ENCODE data around the gene DEDD. TPM values are rescaled to one million over a fixed set of nuclear protein-coding genes. Genes with fewer than 3 reads are reported as not detected.

The DEDD gene
- total RNA-seq, 4 donors from 2014 or later: 23.0 to 48.7 (median 31.4) TPM

GRCh38 chr1:161085165-161085564 lies 47.3 kb downstream of the DEDD start:
- TF ChIP-seq, protein P1, sequence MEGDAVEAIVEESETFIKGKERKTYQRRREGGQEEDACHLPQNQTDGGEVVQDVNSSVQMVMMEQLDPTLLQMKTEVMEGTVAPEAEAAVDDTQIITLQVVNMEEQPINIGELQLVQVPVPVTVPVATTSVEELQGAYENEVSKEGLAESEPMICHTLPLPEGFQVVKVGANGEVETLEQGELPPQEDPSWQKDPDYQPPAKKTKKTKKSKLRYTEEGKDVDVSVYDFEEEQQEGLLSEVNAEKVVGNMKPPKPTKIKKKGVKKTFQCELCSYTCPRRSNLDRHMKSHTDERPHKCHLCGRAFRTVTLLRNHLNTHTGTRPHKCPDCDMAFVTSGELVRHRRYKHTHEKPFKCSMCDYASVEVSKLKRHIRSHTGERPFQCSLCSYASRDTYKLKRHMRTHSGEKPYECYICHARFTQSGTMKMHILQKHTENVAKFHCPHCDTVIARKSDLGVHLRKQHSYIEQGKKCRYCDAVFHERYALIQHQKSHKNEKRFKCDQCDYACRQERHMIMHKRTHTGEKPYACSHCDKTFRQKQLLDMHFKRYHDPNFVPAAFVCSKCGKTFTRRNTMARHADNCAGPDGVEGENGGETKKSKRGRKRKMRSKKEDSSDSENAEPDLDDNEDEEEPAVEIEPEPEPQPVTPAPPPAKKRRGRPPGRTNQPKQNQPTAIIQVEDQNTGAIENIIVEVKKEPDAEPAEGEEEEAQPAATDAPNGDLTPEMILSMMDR (IDR thresholded peaks at IDR 0.05): no peak
- no peak for DNase-seq
- H3K27ac ChIP-seq: no peak overlapping the region

DNA sequence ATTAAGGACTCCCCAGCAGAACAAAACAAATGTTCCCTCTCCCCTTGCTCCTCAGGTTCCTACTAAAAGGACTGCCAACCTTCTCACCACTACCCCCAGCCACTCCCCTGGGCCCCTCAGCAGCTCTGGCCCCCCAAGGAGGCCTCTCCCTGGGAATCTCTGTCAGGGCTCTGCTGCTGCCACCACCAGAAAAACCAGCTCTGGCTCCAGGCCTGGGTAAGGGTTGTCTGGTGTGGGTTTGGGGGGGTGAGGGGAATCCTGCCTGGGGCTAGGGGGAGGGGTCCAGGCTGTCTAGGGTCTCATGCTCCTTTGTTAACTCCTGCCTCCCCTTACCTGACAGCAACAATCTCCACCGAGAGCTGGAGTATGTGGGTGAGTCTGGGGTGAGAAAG lies 47.9 kb downstream of the DEDD start:
- no peak overlapping the region for H3K4me3 ChIP-seq
- H3K4me1 ChIP-seq: peaks cover 0 to 14% (median 0%) of the 10 kb centered on the region in 4 donors
- no peaks in the 10 kb centered on the region for H3K36me3 ChIP-seq
- DNase-seq: no peak
- TF ChIP-seq, protein P1 (IDR thresholded peaks at IDR 0.05): no peak
- no peak for TF ChIP-seq POLR2A (IDR thresholded peaks at IDR 0.05)
- no peaks in the 10 kb centered on the region for H3K9me3 ChIP-seq
- H3K27me3 ChIP-seq: no peaks in the 10 kb centered on the region
- no peak overlapping the region for H3K27ac ChIP-seq

More at GRCh38 chr1:161085165-161085564, 47.3 kb downstream of the DEDD start:
- H3K4me3 ChIP-seq: no peak overlapping the region
- H3K27me3 ChIP-seq: no peaks in the 10 kb centered on the region
- H3K36me3 ChIP-seq: no peaks in the 10 kb centered on the region
- H3K4me1 ChIP-seq: peaks cover 0 to 14% (median 0%) of the 10 kb centered on the region in 4 donors
- no peaks in the 10 kb centered on the region for H3K9me3 ChIP-seq

- peaks cover 0 to 14% (median 0%) of the 10 kb centered on the region in 4 donors for H3K4me1 ChIP-seq
- no peak for DNase-seq
- no peaks in the 10 kb centered on the region for H3K36me3 ChIP-seq
- peak overlapping the region in 1 of 4 donors; percentile 68 for H3K27ac ChIP-seq
- H3K9me3 ChIP-seq: no peaks in the 10 kb centered on the region
- H3K27me3 ChIP-seq: no peaks in the 10 kb centered on the region
- TF ChIP-seq, protein P1 (IDR thresholded peaks at IDR 0.05): no peak
- TF ChIP-seq POLR2A (IDR thresholded peaks at IDR 0.05): no peak
- no peak overlapping the region for H3K4me3 ChIP-seq
These were observed 48.5 kb downstream of the DEDD start for GRCh38 chr1:161083748-161084596.

DNA sequence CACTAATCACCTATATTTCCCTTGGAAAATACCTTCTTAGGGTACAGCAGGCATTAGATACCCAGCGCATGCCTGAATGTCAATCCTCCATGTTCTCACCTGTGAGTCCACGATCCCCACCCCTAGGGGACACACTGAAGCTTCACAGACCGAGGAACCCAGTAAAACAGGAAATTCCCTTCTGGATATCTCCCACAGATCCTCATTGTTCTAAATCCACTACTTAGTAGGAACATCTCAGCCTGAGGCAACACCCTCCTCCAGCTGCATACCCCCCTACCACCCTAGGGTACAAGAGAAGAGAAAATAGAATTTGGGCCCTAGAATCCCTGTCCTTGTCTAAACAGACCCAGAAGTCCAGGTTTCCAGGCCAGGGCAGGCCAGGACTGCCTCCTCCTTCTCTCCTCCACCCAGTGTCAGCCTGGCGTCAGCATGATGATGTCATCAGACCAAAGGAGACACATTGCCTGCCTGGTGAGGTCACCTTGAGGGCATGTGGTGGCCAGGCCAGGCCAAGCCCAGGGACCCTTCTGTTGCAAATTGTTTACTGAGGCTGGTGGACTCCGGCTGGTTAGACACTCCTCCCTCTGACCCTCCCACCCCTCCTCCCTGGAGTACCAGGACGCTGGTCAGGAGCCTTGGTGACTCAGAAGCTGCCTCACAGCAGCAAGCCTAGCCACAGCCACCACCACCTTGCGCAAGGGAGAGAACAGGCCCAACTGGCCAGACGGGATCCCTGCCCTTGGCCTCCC lies 49.3 kb downstream of the DEDD start:
- Histone ChIP-seq H3K9me3 (no peaks in the 10 kb centered on the region), H3K27me3 (no peaks in the 10 kb centered on the region), H3K27ac (peak overlapping the region in 1 of 4 donors; percentile 68), H3K4me1 (peaks cover 0 to 14% (median 0%) of the 10 kb centered on the region in 4 donors), H3K36me3 (no peaks in the 10 kb centered on the region), H3K4me3 (no peak overlapping the region)
- no peak for TF ChIP-seq POLR2A (IDR thresholded peaks at IDR 0.05)
- TF ChIP-seq, protein P1 (IDR thresholded peaks at IDR 0.05): no peak
- DNase-seq: peak in 2 of 3 donors; percentile 80 to 87

DNA sequence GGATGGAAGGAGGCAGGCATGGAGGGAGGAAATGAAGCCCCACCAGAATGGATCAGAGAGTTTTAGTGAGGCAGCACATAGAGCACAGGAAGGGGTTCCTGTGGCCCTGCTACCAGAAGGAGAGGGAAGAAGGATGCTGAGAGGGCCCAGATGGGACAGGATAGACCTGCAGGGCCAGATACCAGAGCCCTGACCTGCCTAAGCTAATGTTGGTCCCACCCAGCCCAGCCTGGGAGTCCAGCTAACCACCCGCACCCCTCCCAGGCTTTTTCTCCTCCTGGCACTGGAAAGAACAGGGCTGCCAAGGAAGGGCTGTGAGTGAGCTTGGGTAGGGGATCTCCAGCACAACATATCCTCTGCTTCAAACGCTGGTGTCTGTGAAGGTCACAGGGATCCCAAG lies 50.0 kb downstream of the DEDD start:
- Histone ChIP-seq H3K27ac (peak overlapping the region in 1 of 4 donors; percentile 68), H3K9me3 (no peaks in the 10 kb centered on the region), H3K36me3 (no peaks in the 10 kb centered on the region), H3K4me3 (no peak overlapping the region), H3K27me3 (no peaks in the 10 kb centered on the region), H3K4me1 (peaks cover 0 to 14% (median 0%) of the 10 kb centered on the region in 4 donors)
- TF ChIP-seq, protein P1 (IDR thresholded peaks at IDR 0.05): no peak
- TF ChIP-seq POLR2A (IDR thresholded peaks at IDR 0.05): no peak
- no peak for DNase-seq

Data from Peyer's patch (tissue), 4 donors.